HG02588 (cell line): ENCODE results near the gene MYADM.
A peak's percentile ranks its signal among the peaks of the same experiment; 100 is the strongest.
"Not testable (repeated sequence)": the region's sequence is repeated elsewhere in the genome, so short reads cannot be mapped to it uniquely, and the experiment has no call there.

Source experiments
- ATAC-seq: cut with Tn5 transposase; IDR thresholded peaks from one replicate; pipeline ENCODE4 v1.9.1; 2021; ENCODE audit warnings: mild to moderate bottlenecking, moderate library complexity; ENCODE audit not compliant: unreplicated experiment

MYADM gene

GRCh38 chr19:53868091-53868891 lies 608 bp downstream of the MYADM start:
- no peak for ATAC-seq

GRCh38 chr19:53868892-53869804 lies 1.5 kb downstream of the MYADM start:
- ATAC-seq: peak; percentile 34

- not testable (repeated sequence) for ATAC-seq
Measured at GRCh38 chr19:53869805-53870484, 2.3 kb downstream of the MYADM start.

- no peak for ATAC-seq
Measured at GRCh38 chr19:53870485-53870844, 2.8 kb downstream of the MYADM start.

- ATAC-seq: no peak
Measured at GRCh38 chr19:53871454-53871853, 3.8 kb downstream of the MYADM start.

GRCh38 chr19:53872762-53873161 lies 5.1 kb downstream of the MYADM start:
- no peak for ATAC-seq

GRCh38 chr19:53873773-53874605 lies 6.3 kb downstream of the MYADM start:
- no peak for ATAC-seq

GRCh38 chr19:53874606-53874990 lies 6.9 kb downstream of the MYADM start:
- no peak for ATAC-seq

GRCh38 chr19:53875602-53876325 lies 8.1 kb downstream of the MYADM start:
- no peak for ATAC-seq

- ATAC-seq: no peak
Measured at GRCh38 chr19:53876651-53877224, 9.1 kb downstream of the MYADM start.

GRCh38 chr19:53877361-53877766 lies 9.7 kb downstream of the MYADM start:
- ATAC-seq: no peak

- no peak for ATAC-seq
Measured at GRCh38 chr19:53878776-53879139, 11.1 kb downstream of the MYADM start.

- peak; percentile 93 for ATAC-seq
Measured at GRCh38 chr19:53879140-53880081, 11.7 kb downstream of the MYADM start.

GRCh38 chr19:53880711-53881481 lies 13.2 kb downstream of the MYADM start:
- no peak for ATAC-seq

GRCh38 chr19:53881482-53882390 lies 14.1 kb downstream of the MYADM start, which contains the start of gene PRKCG:
TSS of gene PRKCG (plus strand) at chr19:53882197. CDS start at chr19:53882495, 298 bp downstream.
- no peak for ATAC-seq

GRCh38 chr19:53882391-53883050 lies 14.8 kb downstream of the MYADM start:
- no peak for ATAC-seq
